ENCODE data around the gene PLEKHG4.

The PLEKHG4 gene

GRCh38 chr16:67284699-67285646, 5.6 kb downstream of the PLEKHG4 start:
- no peak for DNase-seq (ENCODE audit: low read depth)

GRCh38 chr16:67286441-67287235, 7.3 kb downstream of the PLEKHG4 start:
- DNase-seq (ENCODE audit: low read depth) = no peak

DNA sequence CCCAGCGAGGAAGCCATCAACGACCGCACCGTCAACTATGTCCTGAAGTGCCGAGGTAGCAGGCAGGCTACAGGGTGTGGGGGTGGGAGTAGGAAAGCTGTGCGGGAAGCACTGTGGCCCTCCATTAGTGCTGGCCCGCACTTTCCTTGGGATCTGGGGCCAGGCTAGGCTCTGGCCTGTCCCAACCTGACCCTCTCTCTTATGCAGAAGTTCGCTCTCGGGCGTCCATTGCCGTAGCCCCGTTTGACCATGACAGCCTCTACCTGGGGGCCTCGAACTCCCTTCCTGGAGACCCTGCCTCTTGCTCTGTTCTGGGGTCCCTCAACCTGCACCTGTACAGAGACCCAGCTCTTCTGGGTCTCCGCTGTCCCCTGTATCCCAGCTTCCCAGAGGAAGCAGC, 8.6 kb downstream of the PLEKHG4 start:
- no peak for DNase-seq (ENCODE audit: low read depth)

GRCh38 chr16:67291461-67291860, 12.1 kb downstream of the PLEKHG4 start:
- no peak for DNase-seq (ENCODE audit: low read depth)

GRCh38 chr16:67294171-67294757, 14.9 kb downstream of the PLEKHG4 start:
- no peak for DNase-seq (ENCODE audit: low read depth)

- no peak for DNase-seq (ENCODE audit: low read depth)
Measured at GRCh38 chr16:67294938-67295361, 15.6 kb downstream of the PLEKHG4 start.

DNA sequence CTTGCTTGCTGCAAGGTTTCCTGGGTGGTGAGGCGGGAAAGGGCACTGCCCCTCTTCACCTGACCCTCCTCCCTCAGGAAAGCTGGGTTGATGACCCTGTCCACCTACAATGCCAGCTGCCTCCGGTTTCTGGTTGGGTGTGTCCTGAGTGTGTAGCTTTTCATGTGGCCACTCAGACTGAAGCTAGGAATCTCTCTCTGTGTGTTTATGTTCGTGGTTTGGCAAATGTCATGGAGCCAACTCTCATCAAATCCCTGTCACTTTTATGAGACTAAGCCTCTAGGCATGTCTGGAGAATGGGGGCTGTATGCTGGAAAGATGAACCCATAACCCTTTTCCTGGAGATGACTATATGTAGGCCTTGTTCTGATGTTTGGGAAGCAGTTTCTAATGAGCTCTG, 17.1 kb downstream of the PLEKHG4 start:
- DNase-seq (ENCODE audit: low read depth) = no peak

GRCh38 chr16:67298277-67298676, 18.9 kb downstream of the PLEKHG4 start:
- DNase-seq (ENCODE audit: low read depth) = no peak

DNA sequence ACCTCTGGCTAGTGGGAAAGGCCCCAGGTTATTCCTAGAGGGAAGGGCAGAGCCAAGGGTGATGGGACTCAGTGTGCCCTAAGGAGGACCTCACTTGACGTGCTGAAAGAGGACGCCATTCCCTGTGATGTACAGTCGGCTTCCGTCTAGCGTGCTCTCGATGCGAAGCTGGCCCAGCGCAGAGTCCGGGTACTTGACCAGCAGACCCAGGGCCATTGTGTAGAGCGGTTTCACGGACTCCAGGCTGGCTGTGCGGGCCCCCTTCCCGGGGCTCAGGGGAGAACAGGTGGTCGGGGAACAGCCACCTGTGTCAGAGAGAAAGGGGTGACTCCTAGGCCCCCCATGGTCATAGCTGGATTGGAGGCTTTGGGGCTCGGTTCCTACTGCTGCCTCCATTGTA, 19.9 kb downstream of the PLEKHG4 start:
- DNase-seq (ENCODE audit: low read depth) = no peak

DNA sequence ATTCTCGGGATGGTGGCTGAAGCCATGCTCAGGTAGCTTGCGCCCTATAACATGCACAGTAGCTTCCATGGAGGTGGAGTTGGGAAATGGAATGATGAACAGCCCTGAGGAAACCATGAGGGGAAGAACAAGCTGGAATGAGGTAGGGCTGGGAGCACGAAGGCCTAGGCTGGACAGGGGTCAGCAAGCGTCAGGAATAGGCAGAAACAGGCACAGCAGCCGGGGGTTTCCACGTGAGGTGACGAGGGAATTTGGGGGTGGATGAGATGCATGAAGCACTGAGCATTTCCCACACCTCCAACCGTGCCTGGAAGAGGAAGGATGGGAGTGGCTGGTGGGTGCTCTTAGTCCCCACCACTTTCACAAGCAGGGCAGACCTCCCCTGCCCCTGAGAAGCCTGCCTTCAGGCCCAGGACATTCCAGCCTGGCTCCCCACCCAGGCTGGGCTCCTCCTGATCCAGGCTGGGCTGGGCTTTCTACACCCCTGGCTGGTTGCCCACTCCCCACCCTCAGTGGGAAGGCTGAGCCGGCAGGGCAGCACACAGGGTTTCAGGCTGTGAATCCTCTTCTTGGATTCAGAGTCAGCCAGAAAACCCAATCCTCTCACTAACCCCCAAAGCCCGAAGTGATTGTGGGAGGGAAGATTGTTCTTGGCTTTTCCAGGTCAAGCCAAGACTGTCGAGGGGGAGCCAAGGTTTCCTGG, 21.9 kb downstream of the PLEKHG4 start:
- no peak for DNase-seq (ENCODE audit: low read depth)

GRCh38 chr16:67302076-67302475, 22.7 kb downstream of the PLEKHG4 start:
- DNase-seq (ENCODE audit: low read depth) = no peak

DNA sequence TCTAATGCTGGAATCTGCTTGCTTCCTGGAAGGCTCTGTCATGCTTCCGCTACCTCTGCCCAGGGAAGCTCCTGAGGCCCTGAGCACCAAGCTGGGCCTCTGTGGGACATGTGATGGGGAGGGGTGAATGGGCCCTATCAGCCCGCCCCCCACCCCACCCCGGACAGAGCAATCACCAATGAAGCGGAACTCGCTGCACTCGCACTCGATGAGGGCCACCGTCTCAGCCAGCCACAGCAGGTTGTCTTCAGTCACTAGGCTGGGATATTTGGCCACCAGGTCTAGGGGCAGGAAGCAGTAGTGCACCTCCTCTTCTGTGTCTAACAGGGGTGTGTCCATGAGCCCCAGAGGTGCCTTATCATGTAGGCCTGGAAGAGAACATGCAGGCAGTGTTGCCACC, 23.6 kb downstream of the PLEKHG4 start:
- no peak for DNase-seq (ENCODE audit: low read depth)

GRCh38 chr16:67304020-67304419, 24.7 kb downstream of the PLEKHG4 start:
- DNase-seq (ENCODE audit: low read depth) = no peak

DNA sequence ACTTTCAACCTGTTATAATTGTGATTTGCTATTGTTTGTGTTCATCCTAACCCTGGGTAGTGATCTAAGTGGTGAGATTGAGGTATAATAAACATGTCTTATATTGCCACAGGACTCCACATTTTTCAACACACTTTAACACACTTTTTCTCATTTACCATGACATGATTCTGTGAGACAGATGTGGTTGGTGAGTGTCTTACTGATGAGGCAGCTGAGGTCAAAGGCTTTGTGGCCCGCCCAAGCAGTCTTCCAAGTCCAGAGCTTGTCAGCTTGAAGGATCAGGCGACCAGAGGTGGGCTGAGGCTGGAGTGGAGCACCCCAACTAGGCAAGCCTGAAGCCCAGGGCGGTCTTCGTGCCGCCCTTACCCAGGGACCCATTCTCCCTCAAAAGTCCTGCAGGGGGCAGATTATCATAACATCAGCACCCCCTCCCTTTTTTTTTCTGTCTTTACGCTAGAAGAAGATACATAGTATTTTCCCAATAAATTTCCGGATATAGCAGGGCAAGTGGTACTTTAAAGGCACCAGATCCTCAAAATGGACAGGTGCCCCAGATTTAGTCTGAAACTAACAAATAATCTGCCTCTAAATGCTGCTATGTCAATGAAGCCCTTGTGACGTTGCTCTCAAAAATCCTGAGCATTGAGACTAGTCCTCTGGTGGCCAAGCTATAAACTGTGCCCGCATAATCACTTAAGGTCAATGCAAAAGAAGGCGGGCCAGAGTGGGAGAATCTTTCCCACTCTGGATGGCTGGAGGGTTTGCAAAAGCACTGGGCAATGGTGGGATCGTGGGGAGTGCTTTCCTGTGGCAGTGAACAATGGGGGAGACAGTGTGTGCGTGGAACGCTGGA, 26.1 kb downstream of the PLEKHG4 start:
- no peak for DNase-seq (ENCODE audit: low read depth)

GRCh38 chr16:67310561-67310960, 31.2 kb downstream of the PLEKHG4 start:
- no peak for DNase-seq (ENCODE audit: low read depth)

GRCh38 chr16:67311607-67312488, 32.5 kb downstream of the PLEKHG4 start:
- no peak for DNase-seq (ENCODE audit: low read depth)

DNA sequence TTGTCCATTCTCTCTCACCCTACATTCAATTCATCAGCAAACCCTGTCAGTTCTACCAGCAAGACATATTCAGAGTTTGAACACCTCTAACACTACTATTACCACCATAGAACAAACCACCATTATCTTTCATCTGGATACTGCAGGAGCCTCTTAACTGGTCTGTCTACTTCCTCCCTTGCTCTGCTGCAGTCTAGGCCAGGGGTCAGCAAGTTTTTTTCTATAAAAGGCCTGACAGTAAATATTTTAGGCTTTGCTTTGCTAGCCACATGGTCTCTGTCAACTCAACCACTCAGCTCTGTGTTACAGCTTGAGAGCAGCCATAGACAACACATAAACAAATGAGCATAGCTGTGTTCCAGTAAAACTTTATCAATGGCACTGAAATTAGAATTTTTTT, 33.4 kb downstream of the PLEKHG4 start:
- DNase-seq (ENCODE audit: low read depth) = no peak

GRCh38 chr16:67317853-67318252, 38.5 kb downstream of the PLEKHG4 start:
- no peak for DNase-seq (ENCODE audit: low read depth)

DNA sequence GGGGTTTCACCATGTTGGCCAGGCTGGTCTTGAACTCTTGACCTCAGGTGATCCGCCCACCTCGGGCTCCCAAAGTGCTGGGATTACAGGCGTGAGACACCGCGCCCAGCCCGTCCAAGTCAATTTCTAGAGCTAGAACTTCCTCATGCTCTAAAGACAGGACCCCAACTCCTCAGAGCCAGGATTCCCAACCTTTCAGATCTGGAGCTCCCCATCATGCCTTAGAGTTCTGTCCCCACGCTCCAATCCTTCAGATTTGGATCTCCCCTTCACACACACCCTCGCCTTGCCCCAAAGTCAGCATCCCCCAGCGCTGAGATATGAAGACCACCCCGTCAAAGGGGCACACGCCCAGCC, 46.8 kb downstream of the PLEKHG4 start:
- no peak for DNase-seq (ENCODE audit: low read depth)

All from activated T-helper 1 cell treated with Interleukin-2 at 50 U/mL for 16 hours (primary cell).